Measurements from ENCODE around the gene UNC5C. TPM values are rescaled to one million over a fixed set of nuclear protein-coding genes. Genes with fewer than 3 reads are reported as not detected.

The UNC5C gene
- total RNA-seq, 2 experiments from 2014 or later = not detected

DNA sequence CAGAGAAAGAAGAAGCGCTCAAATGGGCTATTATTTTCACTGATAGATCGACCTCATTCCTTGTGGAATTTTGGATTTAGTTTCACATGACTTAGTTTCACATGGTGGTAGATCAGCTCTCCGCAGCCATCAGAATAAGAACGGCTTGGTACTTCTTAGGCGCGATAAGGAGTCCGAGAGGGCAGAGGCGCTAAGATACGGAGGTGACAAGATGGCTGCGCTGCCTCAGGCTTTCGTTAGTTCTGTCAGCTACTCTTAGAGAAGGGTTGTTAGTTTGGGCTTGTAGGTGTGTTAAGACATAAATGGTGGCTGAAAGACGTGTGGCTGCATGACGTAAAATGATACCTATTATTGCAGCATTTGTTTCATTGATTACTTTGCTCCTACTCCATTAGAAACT, 169.1 kb downstream of the UNC5C start:
- CTCF ChIA-PET = no interaction called here
- no peak for ATAC-seq
- Mint-ChIP-seq H3K4me3 (no peak overlapping the region), H3K27ac (no peak overlapping the region), H3K9me3 (no peaks in the 10 kb centered on the region), H3K36me3 (ENCODE audit: low read depth) (no peaks in the 10 kb centered on the region), H3K27me3 (no peaks in the 10 kb centered on the region), H3K4me1 (ENCODE audit: low read depth) (no peaks in the 10 kb centered on the region)
- TF ChIP-seq, protein P1, sequence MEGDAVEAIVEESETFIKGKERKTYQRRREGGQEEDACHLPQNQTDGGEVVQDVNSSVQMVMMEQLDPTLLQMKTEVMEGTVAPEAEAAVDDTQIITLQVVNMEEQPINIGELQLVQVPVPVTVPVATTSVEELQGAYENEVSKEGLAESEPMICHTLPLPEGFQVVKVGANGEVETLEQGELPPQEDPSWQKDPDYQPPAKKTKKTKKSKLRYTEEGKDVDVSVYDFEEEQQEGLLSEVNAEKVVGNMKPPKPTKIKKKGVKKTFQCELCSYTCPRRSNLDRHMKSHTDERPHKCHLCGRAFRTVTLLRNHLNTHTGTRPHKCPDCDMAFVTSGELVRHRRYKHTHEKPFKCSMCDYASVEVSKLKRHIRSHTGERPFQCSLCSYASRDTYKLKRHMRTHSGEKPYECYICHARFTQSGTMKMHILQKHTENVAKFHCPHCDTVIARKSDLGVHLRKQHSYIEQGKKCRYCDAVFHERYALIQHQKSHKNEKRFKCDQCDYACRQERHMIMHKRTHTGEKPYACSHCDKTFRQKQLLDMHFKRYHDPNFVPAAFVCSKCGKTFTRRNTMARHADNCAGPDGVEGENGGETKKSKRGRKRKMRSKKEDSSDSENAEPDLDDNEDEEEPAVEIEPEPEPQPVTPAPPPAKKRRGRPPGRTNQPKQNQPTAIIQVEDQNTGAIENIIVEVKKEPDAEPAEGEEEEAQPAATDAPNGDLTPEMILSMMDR (IDR thresholded peaks at IDR 0.05) = no peak
- no peak for DNase-seq
- intact Hi-C loops (cut with micrococcal nuclease) = no loop called here
- POLR2A ChIA-PET = no interaction called here

DNA sequence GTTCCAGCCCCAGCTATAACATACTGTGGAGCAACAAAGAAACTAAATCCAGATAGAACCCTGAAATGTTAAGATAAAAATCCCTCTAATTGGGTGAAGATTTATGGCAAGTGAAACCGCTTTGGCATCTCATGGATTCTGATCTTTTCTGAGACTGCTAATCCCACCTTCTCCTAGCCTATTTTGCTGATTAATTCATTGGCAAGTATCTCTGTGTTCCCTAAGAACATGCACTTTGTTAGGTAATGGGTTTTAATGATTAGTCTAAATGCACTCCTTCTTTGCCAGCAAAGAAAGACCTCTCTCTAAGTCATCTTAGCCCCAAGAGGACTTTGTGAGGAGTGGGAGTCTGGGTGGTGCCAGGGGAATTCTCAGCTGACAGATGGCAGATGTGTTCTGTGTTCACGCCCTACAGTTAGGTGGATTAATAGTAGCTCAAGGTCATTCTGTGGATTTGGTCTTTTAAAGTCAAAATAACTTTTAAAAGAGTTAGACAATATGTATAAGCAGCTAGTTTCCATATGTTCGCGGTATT, 171.3 kb downstream of the UNC5C start:
- Mint-ChIP-seq H3K9me3 (no peaks in the 10 kb centered on the region), H3K36me3 (ENCODE audit: low read depth) (no peaks in the 10 kb centered on the region), H3K4me1 (ENCODE audit: low read depth) (no peaks in the 10 kb centered on the region), H3K4me3 (no peak overlapping the region), H3K27ac (no peak overlapping the region), H3K27me3 (no peaks in the 10 kb centered on the region)
- TF ChIP-seq, protein P1 (IDR thresholded peaks at IDR 0.05) = no peak
- ChIA-PET POLR2A (no interaction called here), CTCF (no interaction called here)
- ATAC-seq (no peak), DNase-seq (no peak)
- intact Hi-C loops (cut with micrococcal nuclease) = no loop called here

DNA sequence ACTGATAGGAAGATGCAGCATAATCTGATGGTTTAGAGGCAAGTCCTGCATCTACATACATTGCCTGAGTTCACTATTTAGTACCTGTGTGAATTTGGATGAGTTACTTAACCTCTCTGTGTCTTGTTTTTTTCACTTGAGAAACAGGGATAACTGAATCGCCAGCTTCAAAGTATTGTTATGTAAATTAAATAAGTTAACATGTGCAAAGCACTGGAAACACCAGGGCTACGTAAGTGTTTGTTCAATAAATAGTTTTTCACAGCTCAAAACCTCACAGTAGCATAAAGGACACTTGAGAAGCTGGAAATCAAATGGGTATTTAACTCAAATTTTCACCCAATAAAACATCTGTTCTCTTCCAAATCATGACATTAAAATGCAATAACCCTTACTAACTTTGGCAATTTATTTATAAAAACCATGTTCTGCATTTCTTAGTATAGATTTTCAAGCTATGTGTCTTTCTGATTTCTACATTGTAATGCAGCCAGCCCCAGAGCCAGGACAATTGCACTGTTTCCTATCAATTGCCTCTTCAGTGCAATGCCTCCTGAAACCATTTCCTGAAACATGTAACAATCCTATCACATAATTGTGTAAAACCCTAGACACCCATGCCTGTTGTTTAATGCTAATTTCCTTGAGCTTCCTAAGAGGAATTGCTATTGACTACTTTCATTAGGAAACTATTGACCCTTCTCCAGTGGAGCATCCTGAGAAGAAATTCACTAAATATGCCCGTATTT, 177.1 kb downstream of the UNC5C start:
- TF ChIP-seq, protein P1 (IDR thresholded peaks at IDR 0.05) = no peak
- H3K27me3 Mint-ChIP-seq = no peaks in the 10 kb centered on the region
- POLR2A ChIA-PET = no interaction called here
- intact Hi-C loops (cut with micrococcal nuclease) = no loop called here
- no peaks in the 10 kb centered on the region for H3K9me3 Mint-ChIP-seq
- no peaks in the 10 kb centered on the region for H3K4me1 Mint-ChIP-seq (ENCODE audit: low read depth)
- H3K36me3 Mint-ChIP-seq (ENCODE audit: low read depth) = no peaks in the 10 kb centered on the region
- ATAC-seq (no peak), DNase-seq (no peak)
- H3K27ac Mint-ChIP-seq = no peak overlapping the region
- H3K4me3 Mint-ChIP-seq = no peak overlapping the region
- CTCF ChIA-PET = no interaction called here

DNA sequence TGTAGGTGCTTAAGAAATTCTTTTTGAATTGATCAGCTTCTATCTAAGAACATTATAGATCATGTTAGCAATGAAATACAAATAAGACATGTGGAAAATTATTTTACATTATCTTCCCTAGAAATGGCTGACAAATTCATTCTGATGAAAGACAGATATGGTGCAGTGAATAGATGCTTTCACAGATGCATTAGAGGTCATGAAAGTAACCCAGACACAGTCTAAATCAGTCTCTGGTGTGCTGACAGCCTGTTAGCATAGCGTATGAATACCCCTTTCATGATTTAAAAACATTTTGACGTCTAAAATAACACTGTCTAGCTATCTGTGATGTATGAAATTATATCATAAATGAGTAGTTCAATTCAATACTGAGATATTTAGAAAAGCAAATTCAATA, 180.9 kb downstream of the UNC5C start:
- H3K27me3 Mint-ChIP-seq = no peaks in the 10 kb centered on the region
- intact Hi-C loops (cut with micrococcal nuclease) = no loop called here
- ChIA-PET POLR2A (no interaction called here), CTCF (no interaction called here)
- H3K27ac Mint-ChIP-seq = no peak overlapping the region
- ATAC-seq = no peak
- no peaks in the 10 kb centered on the region for H3K4me1 Mint-ChIP-seq (ENCODE audit: low read depth)
- no peaks in the 10 kb centered on the region for H3K36me3 Mint-ChIP-seq (ENCODE audit: low read depth)
- DNase-seq = no peak
- TF ChIP-seq, protein P1 (IDR thresholded peaks at IDR 0.05) = no peak
- H3K9me3 Mint-ChIP-seq = no peaks in the 10 kb centered on the region
- no peak overlapping the region for H3K4me3 Mint-ChIP-seq

- ChIA-PET CTCF (interaction anchor here (1.3 kb wide), 1 partner anchor 11 kb away, joined by 3 read pairs; no protein-coding TSS in a partner anchor), POLR2A (no interaction called here)
- no peaks in the 10 kb centered on the region for H3K36me3 Mint-ChIP-seq (ENCODE audit: low read depth)
- TF ChIP-seq, protein P1 (IDR thresholded peaks at IDR 0.05) = no peak
- no peak overlapping the region for H3K27ac Mint-ChIP-seq
- H3K9me3 Mint-ChIP-seq = no peaks in the 10 kb centered on the region
- no peak for ATAC-seq
- H3K27me3 Mint-ChIP-seq = no peaks in the 10 kb centered on the region
- intact Hi-C loops (cut with micrococcal nuclease) = no loop called here
- DNase-seq = no peak
- H3K4me3 Mint-ChIP-seq = no peak overlapping the region
- H3K4me1 Mint-ChIP-seq (ENCODE audit: low read depth) = no peaks in the 10 kb centered on the region
Measured at GRCh38 chr4:95363966-95364365, 184.8 kb downstream of the UNC5C start.

Data from activated CD8-positive, alpha-beta T cell treated with anti-CD3 and anti-CD28 coated beads for 36 hours (primary cell).